Spleen (tissue), 11 donors: Measurements from ENCODE around the gene FRYL. TPM values are rescaled to one million over a fixed set of nuclear protein-coding genes. Genes with fewer than 3 reads are reported as not detected.
A peak's percentile ranks its signal among the peaks of the same experiment; 100 is the strongest.

Experiments used
- DNase-seq: peaks from one replicate; pipeline ENCODE4 v3.0.0-alpha.2; 2020
- H3K27ac ChIP-seq, 8 donors: fragments of 200-600 bp; sonication (generic) in 7 of 8; 1 replicate in 4 of 8; 2 replicates in 4 of 8; pipeline versions ENCODE4 v1.5.0 to v1.8.0; 2016 to 2021; ENCODE audit warnings: inconsistent platforms in 4 of 8, mild to moderate bottlenecking in 4 of 8, moderate library complexity in 1 of 8
- H3K27me3 ChIP-seq, 7 donors: fragments of 200-600 bp; sonication (generic) in 6 of 7; replicated peaks in 1 of 7; 1 replicate in 4 of 7; 2 replicates in 3 of 7; pipeline versions ENCODE4 v1.5.0 to v1.8.0; 2016 to 2021; ENCODE audit warnings: inconsistent platforms in 3 of 7, mild to moderate bottlenecking in 1 of 7
- H3K36me3 ChIP-seq, 6 donors: fragments of 200-600 bp; sonication (generic) in 5 of 6; 1 replicate in 4 of 6; 2 replicates in 2 of 6; pipeline versions ENCODE4 v1.5.0 to v1.8.0; 2016 to 2021; ENCODE audit warnings: inconsistent platforms in 2 of 6
- H3K4me1 ChIP-seq, 6 donors: fragments of 200-600 bp; sonication (generic) in 5 of 6; 1 replicate in 3 of 6; 2 replicates in 3 of 6; pipeline versions ENCODE4 v1.5.0 to v1.8.0; 2016 to 2021; ENCODE audit warnings: inconsistent platforms in 3 of 6
- H3K4me3 ChIP-seq, 8 donors: fragments of 200-600 bp; sonication (generic) in 7 of 8; 1 replicate in 4 of 8; 2 replicates in 4 of 8; pipeline versions ENCODE4 v1.5.0 to v1.8.0; 2016 to 2021; ENCODE audit warnings: inconsistent platforms in 4 of 8, mild to moderate bottlenecking in 4 of 8, moderate library complexity in 2 of 8
- H3K9me3 ChIP-seq, 8 donors: fragments of 200-600 bp; sonication (generic) in 7 of 8; 1 replicate in 4 of 8; 2 replicates in 4 of 8; pipeline versions ENCODE4 v1.5.0 to v1.8.0; 2016 to 2021; ENCODE audit warnings: inconsistent platforms in 4 of 8
- POLR2A ChIP-seq, 3 donors: fragments of 450-650 bp; IDR thresholded peaks; one replicate each; pipeline ENCODE4 v1.5.1; 2017; ENCODE audit warnings: antibody characterized with exemption in 3 of 3, mild to moderate bottlenecking in 1 of 3
- POLR2AphosphoS5 ChIP-seq, 3 donors: sonication (generic); formaldehyde crosslinking; IDR thresholded peaks; one replicate each; pipeline ENCODE4 v1.5.1; 2017; ENCODE audit warnings: antibody characterized with exemption in 3 of 3
- WGBS, 5 donors: extraction: QIAGEN DNeasy Blood & Tissue Kit in 3 of 5; methylation state at CpG; one replicate each; pipeline versions ENCODE4 v1.1.5 to v1.1.7; 2013 to 2018; 5-methylcytosine and 5-hydroxymethylcytosine counted together
- intact Hi-C: fragments of 100-400 bp; cut with DNase I; formaldehyde crosslinking; loops from one replicate; pipeline ENCODE4 v1.15.0; 2023; ENCODE audit warnings: low total_unique reads
- polyA plus RNA-seq, 3 donors: library from polyadenylated mRNA; stranded (reverse); fragments of 200-250 nt; gene quantifications; one replicate each; pipeline ENCODE4 v1.2.1, GENCODE V29; 2013
- total RNA-seq, 7 donors: library from RNA; depleted of rRNA in 3 of 7; stranded (reverse); fragments of >200 nt in 3 of 7; fragmentation: NEBNext Ultra II Directional in 4 of 7; extraction: Animal tissue kit (Norgen Biotek cat#: 25700) in 4 of 7; gene quantifications; one replicate each; pipeline versions ENCODE4 v1.1.0 to v1.2.1, GENCODE V29; 2016 to 2021
- TF ChIP-seq, protein P1 (sequence below), 11 experiments: fragments of 200-600 bp in 7 of 11; fragments of 450-650 bp in 4 of 11; sonication (generic) in 4 of 11; IDR thresholded peaks in 8 of 11; conservative IDR thresholded peaks in 3 of 11; 1 replicate in 7 of 11; 2 replicates in 4 of 11; pipeline versions ENCODE4 v1.4.0 to v1.8.0; 2016 to 2021; ENCODE audit warnings: antibody characterized with exemption in 11 of 11, inconsistent platforms in 4 of 11, mild to moderate bottlenecking in 1 of 11
- donor health status: healthy with polysubstance abuse.
- donor health status: DM: no; HTN: no; CAD: no; lungs with moderate emphysema.
- donor health status: DM: no; HTN: no; CAD: no.
- donor health status: Bipolar disorder and iron deficiency.
- donor health status: healthy.
- donor health status: DM: no; HTN: no; CAD: no.
- donor health status: DM: yes; HTN: yes; CAD: no.

Gene FRYL
- total and polyA plus RNA-seq, 10 donors, result 14.2 to 118 (median 94.9) TPM

GRCh38 chr4:48786549-48786948 lies 6.5 kb upstream of the FRYL start:
- Histone ChIP-seq H3K27ac (no peak overlapping the region), H3K27me3 (no peaks in the 10 kb centered on the region), H3K36me3 (no peaks in the 10 kb centered on the region), H3K4me1 (peaks cover 0 to 3% (median 0%) of the 10 kb centered on the region in 6 donors), H3K9me3 (no peaks in the 10 kb centered on the region), H3K4me3 (no peak overlapping the region)
- WGBS, 5 donors, result 91 to 96% (median 93%) methylated on average over 2 of the region's 2 CpGs
- intact Hi-C loops, result loop anchor here (10.0 kb wide), 1 partner anchor 48 kb away; the partner anchor contains the start of gene OCIAD1
- DNase-seq, result no peak
- TF ChIP-seq POLR2AphosphoS5 (IDR thresholded peaks at IDR 0.05), result no peak
- TF ChIP-seq POLR2A (IDR thresholded peaks at IDR 0.05), result no peak
- TF ChIP-seq, protein P1, sequence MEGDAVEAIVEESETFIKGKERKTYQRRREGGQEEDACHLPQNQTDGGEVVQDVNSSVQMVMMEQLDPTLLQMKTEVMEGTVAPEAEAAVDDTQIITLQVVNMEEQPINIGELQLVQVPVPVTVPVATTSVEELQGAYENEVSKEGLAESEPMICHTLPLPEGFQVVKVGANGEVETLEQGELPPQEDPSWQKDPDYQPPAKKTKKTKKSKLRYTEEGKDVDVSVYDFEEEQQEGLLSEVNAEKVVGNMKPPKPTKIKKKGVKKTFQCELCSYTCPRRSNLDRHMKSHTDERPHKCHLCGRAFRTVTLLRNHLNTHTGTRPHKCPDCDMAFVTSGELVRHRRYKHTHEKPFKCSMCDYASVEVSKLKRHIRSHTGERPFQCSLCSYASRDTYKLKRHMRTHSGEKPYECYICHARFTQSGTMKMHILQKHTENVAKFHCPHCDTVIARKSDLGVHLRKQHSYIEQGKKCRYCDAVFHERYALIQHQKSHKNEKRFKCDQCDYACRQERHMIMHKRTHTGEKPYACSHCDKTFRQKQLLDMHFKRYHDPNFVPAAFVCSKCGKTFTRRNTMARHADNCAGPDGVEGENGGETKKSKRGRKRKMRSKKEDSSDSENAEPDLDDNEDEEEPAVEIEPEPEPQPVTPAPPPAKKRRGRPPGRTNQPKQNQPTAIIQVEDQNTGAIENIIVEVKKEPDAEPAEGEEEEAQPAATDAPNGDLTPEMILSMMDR (IDR thresholded peaks at IDR 0.05 in 8 of 11, conservative IDR thresholded peaks at IDR 0.05 in 3 of 11), result no peak

DNA sequence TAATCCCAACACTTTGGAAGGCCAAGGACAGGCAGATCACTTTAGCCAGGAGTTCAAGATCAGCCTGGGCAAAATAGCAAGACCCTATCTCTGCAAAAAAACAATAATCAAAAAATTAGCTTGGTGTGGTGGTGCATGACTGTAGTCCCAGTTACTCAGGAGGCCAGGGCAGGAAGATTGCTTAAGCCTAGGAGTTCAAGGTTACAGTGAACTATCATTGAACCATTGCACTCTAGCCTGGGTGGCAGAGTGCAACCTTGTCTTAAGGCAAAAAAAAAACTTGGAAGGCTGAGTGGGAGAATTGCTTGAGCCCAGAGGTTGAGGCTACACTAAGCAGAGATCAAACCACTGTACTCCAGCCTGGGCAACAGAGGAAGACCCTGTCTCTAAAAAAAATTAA lies 5.2 kb upstream of the FRYL start:
- no peaks in the 10 kb centered on the region for H3K27me3 ChIP-seq
- no peak overlapping the region for H3K4me3 ChIP-seq
- intact Hi-C loops, result loop anchor here (10.0 kb wide), 1 partner anchor 49 kb away; the partner anchor contains the start of gene OCIAD1
- no peak for TF ChIP-seq POLR2A (IDR thresholded peaks at IDR 0.05)
- TF ChIP-seq, protein P1 (IDR thresholded peaks at IDR 0.05 in 8 of 11, conservative IDR thresholded peaks at IDR 0.05 in 3 of 11), result no peak
- TF ChIP-seq POLR2AphosphoS5 (IDR thresholded peaks at IDR 0.05), result no peak
- H3K36me3 ChIP-seq, result no peaks in the 10 kb centered on the region
- H3K4me1 ChIP-seq, result peaks cover 0 to 12% (median 7%) of the 10 kb centered on the region in 6 donors
- H3K9me3 ChIP-seq, result no peaks in the 10 kb centered on the region
- no peak overlapping the region for H3K27ac ChIP-seq
- no peak for DNase-seq

GRCh38 chr4:48781968-48782367 lies 1.9 kb upstream of the FRYL start:
- H3K36me3 ChIP-seq, result no peaks in the 10 kb centered on the region
- intact Hi-C loops, result loop anchor here (10.0 kb wide), 1 partner anchor 53 kb away; the partner anchor contains the start of gene OCIAD1
- no peak for DNase-seq
- H3K27me3 ChIP-seq, result no peaks in the 10 kb centered on the region
- no peak for TF ChIP-seq POLR2A (IDR thresholded peaks at IDR 0.05)
- no peak for TF ChIP-seq POLR2AphosphoS5 (IDR thresholded peaks at IDR 0.05)
- TF ChIP-seq, protein P1 (IDR thresholded peaks at IDR 0.05 in 8 of 11, conservative IDR thresholded peaks at IDR 0.05 in 3 of 11), result no peak
- H3K9me3 ChIP-seq, result no peaks in the 10 kb centered on the region
- no peak overlapping the region for H3K27ac ChIP-seq
- H3K4me3 ChIP-seq, result no peak overlapping the region
- H3K4me1 ChIP-seq, result peaks cover 14 to 33% (median 25%) of the 10 kb centered on the region in 6 donors

- no peak for DNase-seq
- H3K4me1 ChIP-seq, result peaks cover 24 to 44% (median 36%) of the 10 kb centered on the region in 6 donors
- WGBS, 5 donors, result 0 to 2% (median 1%) methylated on average over 10 of the region's 10 CpGs
- intact Hi-C loops, result loop anchor here (10.0 kb wide), 1 partner anchor 54 kb away; the partner anchor contains the start of gene OCIAD1
- no peaks in the 10 kb centered on the region for H3K27me3 ChIP-seq
- H3K4me3 ChIP-seq, result peak overlapping the region; percentile 96 to 99 (median 98)
- no peak for TF ChIP-seq POLR2A (IDR thresholded peaks at IDR 0.05)
- TF ChIP-seq, protein P1 (IDR thresholded peaks at IDR 0.05 in 8 of 11, conservative IDR thresholded peaks at IDR 0.05 in 3 of 11), result no peak
- no peak for TF ChIP-seq POLR2AphosphoS5 (IDR thresholded peaks at IDR 0.05)
- peak overlapping the region; percentile 50 to 100 (median 98) for H3K27ac ChIP-seq
- no peaks in the 10 kb centered on the region for H3K9me3 ChIP-seq
- H3K36me3 ChIP-seq, result no peaks in the 10 kb centered on the region
These were observed 761 bp upstream of the FRYL start for GRCh38 chr4:48780865-48781214.
